Osteoblast (primary cell): ENCODE measurements around the gene ESYT2. TPM values are rescaled to one million over a fixed set of nuclear protein-coding genes. Genes with fewer than 3 reads are reported as not detected.

ENCODE experiments used
- DNase-seq: peaks from one replicate; pipeline ENCODE4 v3.0.0; 2011; ENCODE audit warnings: low spot score, mixed read lengths; ENCODE audit not compliant: insufficient read length; ENCODE audit errors: missing footprints
- H2AFZ ChIP-seq: 2 replicates; pipeline ENCODE4 v1.6.0; 2011; ENCODE audit warnings: mild to moderate bottlenecking, low read length
- H3K27ac ChIP-seq: 2 replicates; pipeline ENCODE4 v1.5.1; 2011; ENCODE audit warnings: mild to moderate bottlenecking, low read depth, low read length, moderate library complexity
- H3K27me3 ChIP-seq: 2 replicates; pipeline ENCODE4 v1.6.0; 2012; ENCODE audit warnings: mild to moderate bottlenecking, control low read depth, inconsistent platforms, low read length, moderate library complexity; ENCODE audit not compliant: insufficient read depth
- H3K36me3 ChIP-seq: 2 replicates; pipeline ENCODE4 v1.5.1; 2011; ENCODE audit warnings: mild to moderate bottlenecking, low read length, control low read depth, moderate library complexity; ENCODE audit not compliant: insufficient read depth
- H3K4me1 ChIP-seq: 2 replicates; pipeline ENCODE4 v1.5.1; 2011; ENCODE audit warnings: mild to moderate bottlenecking, low read length, control low read depth, moderate library complexity; ENCODE audit not compliant: insufficient read depth
- H3K4me2 ChIP-seq: 2 replicates; pipeline ENCODE4 v1.6.0; 2011; ENCODE audit warnings: mild to moderate bottlenecking, low read length; ENCODE audit not compliant: insufficient read depth
- H3K4me3 ChIP-seq: fragments of 200-600 bp; sonication (generic); 3 replicates; pipeline ENCODE4 v1.5.1; 2012; ENCODE audit warnings: mild to moderate bottlenecking, low read length, inconsistent platforms; ENCODE audit not compliant: insufficient read depth
- H3K79me2 ChIP-seq: 2 replicates; pipeline ENCODE4 v1.6.0; 2012; ENCODE audit warnings: mild to moderate bottlenecking, low read length, control low read depth, inconsistent platforms; ENCODE audit not compliant: insufficient read depth
- H3K9me3 ChIP-seq: 2 replicates; pipeline ENCODE4 v1.5.1; 2011; ENCODE audit warnings: low read depth, low read length, control low read depth
- H4K20me1 ChIP-seq: 2 replicates; pipeline ENCODE4 v1.6.0; 2012; ENCODE audit warnings: mild to moderate bottlenecking, low read length, control low read depth; ENCODE audit not compliant: insufficient read depth
- total RNA-seq: library from RNA; depleted of rRNA; stranded (reverse); fragments of >200 nt; gene quantifications from 2 replicates; pipeline ENCODE4 v1.2.3, GENCODE V29; 2012
- TF ChIP-seq, protein P1 (sequence below): IDR thresholded peaks from 2 replicates; pipeline ENCODE4 v1.5.1; 2011; ENCODE audit warnings: mild to moderate bottlenecking, low read depth, low read length, moderate library complexity; ENCODE audit errors: extremely low read depth

ESYT2 gene
- total RNA-seq, 1 donor: 132 TPM

GRCh38 chr7:158834878-158835784, 5.8 kb upstream of the ESYT2 start:
- Histone ChIP-seq H3K9me3 (no peaks in the 10 kb centered on the region), H3K4me2 (no peak overlapping the region), H3K27me3 (no peaks in the 10 kb centered on the region), H3K4me3 (no peak overlapping the region), H3K79me2 (no peaks in the 10 kb centered on the region), H3K36me3 (no peaks in the 10 kb centered on the region), H2AFZ (no peak overlapping the region), H3K4me1 (peaks cover 6% of the 10 kb centered on the region), H3K27ac (no peak overlapping the region), H4K20me1 (no peaks in the 10 kb centered on the region)
- no peak for DNase-seq
- TF ChIP-seq, protein P1, sequence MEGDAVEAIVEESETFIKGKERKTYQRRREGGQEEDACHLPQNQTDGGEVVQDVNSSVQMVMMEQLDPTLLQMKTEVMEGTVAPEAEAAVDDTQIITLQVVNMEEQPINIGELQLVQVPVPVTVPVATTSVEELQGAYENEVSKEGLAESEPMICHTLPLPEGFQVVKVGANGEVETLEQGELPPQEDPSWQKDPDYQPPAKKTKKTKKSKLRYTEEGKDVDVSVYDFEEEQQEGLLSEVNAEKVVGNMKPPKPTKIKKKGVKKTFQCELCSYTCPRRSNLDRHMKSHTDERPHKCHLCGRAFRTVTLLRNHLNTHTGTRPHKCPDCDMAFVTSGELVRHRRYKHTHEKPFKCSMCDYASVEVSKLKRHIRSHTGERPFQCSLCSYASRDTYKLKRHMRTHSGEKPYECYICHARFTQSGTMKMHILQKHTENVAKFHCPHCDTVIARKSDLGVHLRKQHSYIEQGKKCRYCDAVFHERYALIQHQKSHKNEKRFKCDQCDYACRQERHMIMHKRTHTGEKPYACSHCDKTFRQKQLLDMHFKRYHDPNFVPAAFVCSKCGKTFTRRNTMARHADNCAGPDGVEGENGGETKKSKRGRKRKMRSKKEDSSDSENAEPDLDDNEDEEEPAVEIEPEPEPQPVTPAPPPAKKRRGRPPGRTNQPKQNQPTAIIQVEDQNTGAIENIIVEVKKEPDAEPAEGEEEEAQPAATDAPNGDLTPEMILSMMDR: no peak

- no peaks in the 10 kb centered on the region for H3K27me3 ChIP-seq
- no peaks in the 10 kb centered on the region for H3K36me3 ChIP-seq
- H3K79me2 ChIP-seq: peaks cover 8% of the 10 kb centered on the region
- no peak overlapping the region for H3K4me2 ChIP-seq
- H3K4me1 ChIP-seq: peaks cover 8% of the 10 kb centered on the region
- no peak overlapping the region for H3K27ac ChIP-seq
- no peaks in the 10 kb centered on the region for H3K9me3 ChIP-seq
- H3K4me3 ChIP-seq: no peak overlapping the region
- no peaks in the 10 kb centered on the region for H4K20me1 ChIP-seq
- no peak for DNase-seq
- TF ChIP-seq, protein P1: no peak
- no peak overlapping the region for H2AFZ ChIP-seq
Observed at GRCh38 chr7:158832994-158833393, 3.7 kb upstream of the ESYT2 start.

GRCh38 chr7:158831738-158832091, 2.4 kb upstream of the ESYT2 start:
- Histone ChIP-seq H3K4me1 (peaks cover 13% of the 10 kb centered on the region), H3K79me2 (peaks cover 21% of the 10 kb centered on the region), H3K4me2 (no peak overlapping the region), H3K9me3 (no peaks in the 10 kb centered on the region), H3K27me3 (no peaks in the 10 kb centered on the region), H2AFZ (no peak overlapping the region), H3K36me3 (no peaks in the 10 kb centered on the region), H4K20me1 (peaks cover 8% of the 10 kb centered on the region), H3K27ac (no peak overlapping the region), H3K4me3 (no peak overlapping the region)
- TF ChIP-seq, protein P1: no peak
- DNase-seq: no peak

DNA sequence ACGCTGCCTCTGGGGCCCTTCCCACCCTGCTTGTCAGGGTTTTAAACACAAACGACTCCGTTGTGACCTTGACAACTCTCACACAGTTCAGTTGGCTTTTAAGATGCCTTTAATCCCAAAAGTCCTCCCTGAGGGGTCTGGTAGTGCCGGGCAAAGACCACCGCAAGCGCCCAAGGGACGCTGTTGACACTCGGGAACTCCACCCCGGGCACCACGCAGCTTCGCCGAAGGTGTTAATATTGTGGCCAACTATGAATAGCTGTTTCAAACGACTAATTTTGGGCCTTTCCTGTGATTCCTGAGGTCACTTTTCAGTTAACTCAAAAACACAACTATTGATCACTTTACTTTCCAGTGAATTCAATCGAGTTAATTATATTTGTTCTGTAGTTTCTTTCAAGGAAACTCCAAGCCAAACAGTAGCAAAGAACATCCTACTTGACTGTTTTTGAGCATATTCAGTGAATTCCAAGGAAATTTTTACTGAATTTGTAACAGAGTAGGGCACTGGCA, 958 bp upstream of the ESYT2 start:
- H3K36me3 ChIP-seq: no peaks in the 10 kb centered on the region
- peaks cover 8% of the 10 kb centered on the region for H4K20me1 ChIP-seq
- H3K4me2 ChIP-seq: peak overlapping the region; percentile 96
- H3K9me3 ChIP-seq: no peaks in the 10 kb centered on the region
- H3K4me1 ChIP-seq: peaks cover 13% of the 10 kb centered on the region
- peaks cover 33% of the 10 kb centered on the region for H3K79me2 ChIP-seq
- H2AFZ ChIP-seq: peak overlapping the region; percentile 82
- peak; percentile 82 for DNase-seq
- H3K4me3 ChIP-seq: peak overlapping the region; percentile 91
- H3K27ac ChIP-seq: peak overlapping the region; percentile 95
- TF ChIP-seq, protein P1: no peak
- no peaks in the 10 kb centered on the region for H3K27me3 ChIP-seq
